GM18870 (cell line): ENCODE data around the gene CEP112.

Experiments
- ATAC-seq: cut with Tn5 transposase; IDR thresholded peaks from one replicate; pipeline ENCODE4 v1.9.1; 2021; ENCODE audit warnings: moderate library complexity; ENCODE audit not compliant: unreplicated experiment

The CEP112 gene

DNA sequence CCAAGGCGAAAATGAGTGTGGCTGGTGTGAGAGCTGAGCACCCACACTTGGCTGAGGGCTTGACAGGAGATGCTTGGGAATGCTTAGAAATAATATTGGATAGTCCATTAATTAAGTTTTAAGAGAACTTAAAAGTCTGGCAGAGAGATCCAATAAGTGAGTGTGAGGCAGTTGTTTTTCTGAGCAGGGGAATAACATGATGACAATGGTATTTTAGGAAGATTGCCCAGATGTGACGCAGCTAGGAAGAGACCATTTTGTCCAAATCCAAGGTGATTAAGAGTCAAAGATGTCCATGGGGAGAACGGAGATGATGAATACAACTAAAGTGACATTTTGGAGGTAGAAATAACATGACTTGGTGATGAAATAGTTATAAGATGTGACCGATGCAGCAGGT is 527.7 kb downstream of the CEP112 start:
- no peak for ATAC-seq

- ATAC-seq: no peak
Measured at GRCh38 chr17:65662196-65662595, 529.7 kb downstream of the CEP112 start.

GRCh38 chr17:65660947-65661346 is 531.0 kb downstream of the CEP112 start:
- no peak for ATAC-seq

DNA sequence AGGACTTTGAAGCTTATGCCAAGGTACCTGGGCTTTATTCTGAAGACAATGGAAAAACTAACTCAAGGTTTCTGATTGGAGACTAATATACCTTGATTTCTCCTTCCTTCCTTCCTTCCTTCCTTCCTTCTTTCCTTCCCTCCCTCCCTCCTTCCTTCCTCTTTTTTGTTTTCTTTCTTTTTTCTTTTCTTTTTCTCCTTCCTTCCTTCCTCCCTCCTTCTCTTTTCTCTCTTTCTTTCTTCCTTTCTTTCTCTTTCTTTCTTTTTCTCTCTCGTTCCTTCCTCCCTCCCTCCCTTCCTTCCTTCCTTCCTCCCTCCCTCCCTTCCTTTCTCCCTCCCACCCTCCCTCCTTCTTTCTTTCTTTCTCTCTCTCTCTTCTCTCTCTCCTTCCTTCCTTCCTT is 531.9 kb downstream of the CEP112 start:
- no peak for ATAC-seq

GRCh38 chr17:65659512-65659911 is 532.4 kb downstream of the CEP112 start:
- no peak for ATAC-seq

DNA sequence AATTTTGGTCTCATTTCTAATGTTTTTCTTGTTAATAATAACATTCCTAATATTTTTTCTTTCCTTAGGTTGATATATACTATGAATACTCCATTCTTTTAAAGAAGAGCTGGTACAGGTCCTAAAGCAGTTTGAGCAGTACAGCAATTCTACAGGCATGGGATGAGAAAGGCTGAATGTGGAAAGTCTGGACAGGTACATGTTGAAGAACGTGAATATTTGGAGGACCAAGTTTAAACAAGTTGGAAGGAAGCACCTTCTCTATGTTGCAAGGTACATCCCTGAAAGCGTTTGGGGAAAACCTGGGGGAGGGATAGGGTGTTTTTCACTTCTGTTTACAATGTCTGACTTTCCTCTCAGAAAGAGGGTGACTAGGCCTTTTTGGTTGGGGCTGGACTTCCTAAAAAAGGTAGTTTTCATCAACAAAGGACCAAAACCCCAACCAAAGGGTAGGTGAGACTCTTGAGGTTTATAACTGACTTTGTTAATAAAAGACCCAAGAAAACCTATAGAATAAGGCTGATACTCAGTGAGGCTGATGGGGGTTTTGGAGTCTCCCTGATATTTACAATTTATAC is 534.6 kb downstream of the CEP112 start:
- ATAC-seq: no peak

DNA sequence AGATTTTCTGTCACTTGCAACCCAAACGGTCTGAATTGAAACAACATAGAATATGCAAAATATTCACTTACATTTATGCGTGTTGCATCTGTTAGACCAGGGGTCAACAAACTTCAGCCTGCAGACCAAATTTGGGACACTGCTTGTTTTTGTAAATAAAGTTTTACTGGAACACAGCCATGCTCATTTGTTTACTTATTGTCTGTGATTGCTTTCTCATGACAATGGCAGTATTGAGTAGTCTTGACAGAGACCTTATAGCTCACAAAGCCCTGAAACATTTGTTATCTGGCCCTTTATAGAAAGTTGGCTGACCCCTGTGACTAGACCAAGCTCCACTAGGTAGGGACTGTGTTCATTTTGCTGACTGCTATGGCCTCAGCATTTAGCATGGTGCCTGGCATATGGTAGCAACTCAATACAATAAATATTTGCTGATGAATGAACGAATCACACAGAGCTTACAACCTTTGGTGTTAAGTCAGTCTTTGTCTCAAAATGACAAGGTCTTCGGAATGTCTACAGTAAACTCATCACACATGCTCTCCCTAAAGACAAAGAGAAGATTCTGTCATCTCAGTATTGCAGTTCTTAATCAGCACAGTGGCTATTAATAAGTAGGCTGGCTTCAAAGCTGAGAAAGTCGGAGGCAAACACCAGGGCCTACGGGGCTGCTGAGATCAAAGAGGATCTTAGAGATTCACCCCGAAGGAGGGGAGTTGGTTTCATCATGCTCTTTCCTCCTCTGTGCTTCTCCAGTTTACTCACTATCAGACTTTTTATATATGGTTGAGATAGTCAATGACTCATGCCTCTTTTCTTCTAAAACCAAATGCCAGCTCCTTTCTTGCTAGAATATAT is 535.3 kb downstream of the CEP112 start:
- ATAC-seq: peak; percentile 60

- no peak for ATAC-seq
Measured at GRCh38 chr17:65655706-65656105, 536.2 kb downstream of the CEP112 start.

DNA sequence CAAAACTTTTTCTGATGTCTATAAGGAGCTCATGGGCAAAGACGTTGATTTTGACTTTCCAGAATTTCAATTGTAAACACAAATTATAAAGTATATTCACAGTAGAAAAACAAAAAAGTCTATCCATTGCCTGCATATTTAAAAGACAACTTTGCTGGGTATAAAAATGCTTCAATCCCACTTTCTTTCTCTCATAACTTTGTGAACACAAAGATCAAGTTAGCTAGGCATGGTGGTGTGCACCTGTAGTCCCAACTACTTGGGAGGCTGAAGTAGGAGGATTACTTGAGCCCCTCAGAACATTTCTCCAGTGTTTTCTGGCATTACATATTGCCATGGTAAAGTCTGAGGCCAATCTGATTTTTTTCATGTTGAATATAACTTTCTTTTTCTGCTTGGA is 547.4 kb downstream of the CEP112 start:
- no peak for ATAC-seq

GRCh38 chr17:65638221-65638975 is 553.5 kb downstream of the CEP112 start:
- ATAC-seq: no peak

GRCh38 chr17:65637786-65638185 is 554.1 kb downstream of the CEP112 start:
- ATAC-seq: no peak

DNA sequence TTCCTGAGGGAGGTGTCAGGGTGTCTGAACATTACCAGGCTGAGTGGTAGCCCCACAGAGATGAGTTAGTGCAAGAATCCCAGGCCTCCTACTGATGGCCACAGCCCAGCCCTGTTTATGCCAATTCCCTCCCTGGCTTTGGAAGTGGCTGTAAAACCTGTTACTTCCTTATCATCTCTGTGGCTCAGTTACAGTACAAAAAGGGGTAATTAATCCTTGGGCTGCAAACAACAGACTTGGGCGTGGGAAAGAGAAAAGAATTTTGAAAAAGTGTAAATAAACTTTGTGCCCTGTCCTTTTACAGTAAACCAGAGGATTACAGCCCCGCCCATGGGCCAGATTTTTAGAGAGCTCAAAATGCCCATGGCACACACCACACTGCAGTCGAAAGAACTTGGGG is 557.4 kb downstream of the CEP112 start:
- ATAC-seq: no peak

DNA sequence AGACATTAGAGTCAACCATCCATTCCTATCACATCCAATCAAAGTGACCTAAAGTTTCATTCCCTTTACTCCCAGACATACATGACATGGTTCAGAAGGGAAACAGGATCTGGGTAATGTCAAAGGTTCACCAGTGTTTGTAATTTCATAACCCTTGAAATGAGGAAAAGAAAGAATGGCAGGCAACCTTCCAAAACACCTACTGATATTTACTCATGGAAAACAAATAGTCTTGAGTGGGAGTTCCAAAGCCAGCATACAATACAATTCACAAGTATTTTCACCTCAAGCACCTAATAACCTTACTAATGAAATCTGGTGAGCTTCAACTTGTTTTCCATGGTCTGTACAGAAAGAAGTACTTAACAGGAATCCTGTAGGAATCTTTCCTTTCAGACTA is 557.9 kb downstream of the CEP112 start:
- ATAC-seq: no peak

DNA sequence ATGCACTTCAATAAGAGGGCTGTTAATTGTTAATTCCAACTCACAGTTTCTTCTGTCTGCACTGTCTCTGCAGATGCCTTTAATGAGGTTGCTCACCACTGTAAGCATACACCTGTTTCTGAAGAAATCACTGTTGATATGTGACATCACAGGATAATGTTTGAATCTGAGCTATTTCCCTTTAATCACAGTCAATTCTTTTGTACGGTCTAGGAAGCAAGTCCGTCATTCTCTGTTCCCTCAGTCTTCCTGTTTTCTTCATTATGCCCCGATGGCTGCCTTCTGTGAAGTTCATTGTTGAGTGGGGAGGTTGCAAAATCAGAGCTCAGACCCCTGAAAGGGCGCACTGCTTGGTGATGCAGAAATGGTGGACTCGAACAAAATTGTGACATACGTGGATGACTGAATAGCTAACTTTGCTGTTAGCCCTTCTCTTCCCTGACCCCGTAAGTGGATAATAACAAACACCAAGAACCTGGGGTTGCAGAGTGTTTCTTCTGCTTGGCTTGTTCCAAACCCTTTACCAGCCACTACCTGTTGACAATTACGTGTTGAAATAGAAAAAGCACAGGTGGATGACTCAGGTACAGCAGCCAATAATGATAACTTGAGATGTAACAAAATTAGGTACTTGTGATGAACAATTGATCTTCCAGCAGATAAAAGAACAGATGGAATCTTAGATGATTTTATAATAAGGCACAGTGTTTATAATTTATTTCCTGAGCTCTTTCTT is 558.6 kb downstream of the CEP112 start:
- ATAC-seq: no peak

- ATAC-seq: no peak
Measured at GRCh38 chr17:65630502-65630901, 561.4 kb downstream of the CEP112 start.

DNA sequence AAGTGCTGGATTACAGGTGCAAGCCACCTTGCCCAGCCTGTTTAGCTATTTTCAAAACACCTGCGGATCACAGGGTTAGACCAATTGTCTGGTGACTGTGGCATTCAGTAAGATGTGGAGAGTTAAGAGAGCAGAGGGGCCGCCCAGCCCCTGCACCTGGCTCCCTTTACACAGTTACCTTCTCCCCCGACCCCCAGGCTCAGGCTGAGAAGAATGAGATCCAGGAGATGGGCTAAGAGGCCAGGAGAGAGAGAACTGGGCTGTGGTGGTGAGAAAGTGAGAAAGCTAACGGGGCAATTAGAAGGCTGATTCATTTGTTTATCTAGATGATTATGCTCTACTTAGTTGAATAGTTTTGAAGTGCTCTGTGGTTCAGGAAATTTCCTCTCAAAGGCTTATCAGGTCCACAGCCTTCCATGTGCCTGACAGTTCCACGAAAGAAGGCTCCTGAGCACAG is 562.7 kb downstream of the CEP112 start:
- ATAC-seq: no peak

DNA sequence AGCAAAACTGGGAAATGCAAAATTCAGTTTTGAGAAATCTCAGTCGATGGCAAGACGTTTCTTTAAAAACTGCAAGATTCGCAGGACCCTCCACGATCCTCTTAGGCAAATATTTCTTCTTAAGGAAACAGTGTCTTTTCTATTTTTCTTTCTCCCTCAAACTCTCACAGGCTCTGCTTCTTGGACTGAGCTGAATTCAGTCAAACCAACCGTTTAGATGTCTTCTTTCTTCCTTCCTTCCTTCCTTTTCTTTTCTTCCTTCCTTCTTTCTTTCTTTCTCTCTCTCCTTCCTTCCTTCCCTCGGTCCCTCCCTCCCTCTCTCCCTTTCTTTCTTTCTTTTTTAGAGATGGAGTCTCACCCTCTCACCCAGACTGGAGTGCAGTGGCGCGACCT is 563.3 kb downstream of the CEP112 start:
- no peak for ATAC-seq

GRCh38 chr17:65627891-65628643 is 563.9 kb downstream of the CEP112 start:
- ATAC-seq: no peak

- no peak for ATAC-seq
Measured at GRCh38 chr17:65627108-65627507, 564.8 kb downstream of the CEP112 start.

GRCh38 chr17:65626451-65626850 is 565.5 kb downstream of the CEP112 start:
- no peak for ATAC-seq
